GM13977 (cell line): ENCODE results near the gene IL17C.
A peak's percentile ranks its signal among the peaks of the same experiment; 100 is the strongest.
"Not testable (repeated sequence)": the region's sequence is repeated elsewhere in the genome, so short reads cannot be mapped to it uniquely, and the experiment has no call there.

ENCODE experiments used
- DNase-seq: peaks from one replicate; pipeline ENCODE4 v3.0.0; 2012; ENCODE audit warnings: low spot score
- CTCF ChIP-seq: IDR thresholded peaks from 2 replicates; pipeline ENCODE4 v1.5.1; 2012; ENCODE audit warnings: mild to moderate bottlenecking, control low read depth; ENCODE audit not compliant: insufficient read depth; ENCODE audit errors: extremely low read depth, missing control alignments
- in situ Hi-C: fragments of 300-500 bp; cut with MboI; formaldehyde crosslinking; loops from one replicate; pipeline ENCODE4 v1.12.0; 2022; ENCODE audit warnings: low sequenced_read_pairs, low pct_unique_long_range_greater_than_20kb, mixed read lengths, inconsistent platforms; ENCODE audit not compliant: unreplicated experiment

Gene IL17C

GRCh38 chr16:88665570-88665969, 27.2 kb downstream of the IL17C start:
- in situ Hi-C loops = no loop called here
- no peak for TF ChIP-seq CTCF
- no peak for DNase-seq

GRCh38 chr16:88667461-88667860, 29.1 kb downstream of the IL17C start:
- in situ Hi-C loops = no loop called here
- TF ChIP-seq CTCF = no peak
- DNase-seq = no peak

GRCh38 chr16:88669493-88669892, 31.1 kb downstream of the IL17C start:
- DNase-seq, in situ Hi-C loops: not testable (repeated sequence)

GRCh38 chr16:88669980-88670379, 31.6 kb downstream of the IL17C start:
- TF ChIP-seq CTCF = no peak
- no peak for DNase-seq
- in situ Hi-C loops = no loop called here

GRCh38 chr16:88671806-88672205, 33.4 kb downstream of the IL17C start:
- TF ChIP-seq CTCF = no peak
- no peak for DNase-seq
- in situ Hi-C loops = no loop called here

- no peak for DNase-seq
- in situ Hi-C loops = no loop called here
- TF ChIP-seq CTCF = no peak
Observed at GRCh38 chr16:88672776-88673175, 34.4 kb downstream of the IL17C start.

GRCh38 chr16:88673716-88674379, 35.5 kb downstream of the IL17C start:
- in situ Hi-C loops = no loop called here
- peak; percentile 80 for DNase-seq
- TF ChIP-seq CTCF = no peak
